CD14-positive monocyte (primary cell): Measurements from ENCODE around the gene PLXNC1. TPM values are rescaled to one million over a fixed set of nuclear protein-coding genes. Genes with fewer than 3 reads are reported as not detected.
A peak's percentile ranks its signal among the peaks of the same experiment; 100 is the strongest.

Source experiments
- DNase-seq, 3 donors: peaks; one replicate each; pipeline ENCODE4 v3.0.0-alpha.2; 2011 to 2022
- H2AFZ ChIP-seq: 2 replicates; pipeline ENCODE4 v1.6.0; 2012; ENCODE audit warnings: mild to moderate bottlenecking, low read depth, low read length, inconsistent platforms; ENCODE audit not compliant: insufficient read depth, poor library complexity, severe bottlenecking
- H3K27ac ChIP-seq, 2 donors: 1 replicate in 1 of 2; 2 replicates in 1 of 2; pipeline ENCODE4 v1.5.1; 2012 to 2013; ENCODE audit warnings: low read length in 2 of 2, control low read depth in 1 of 2, inconsistent platforms in 1 of 2, low read depth in 1 of 2, mild to moderate bottlenecking in 1 of 2
- H3K27me3 ChIP-seq, 2 donors: one replicate each; pipeline versions ENCODE4 v1.6.0 to v1.6.1; 2011 to 2013; ENCODE audit warnings: low read length in 2 of 2; ENCODE audit not compliant: control insufficient read depth in 2 of 2, insufficient read depth in 2 of 2
- H3K36me3 ChIP-seq, 2 donors: replicated peaks in 1 of 2; 1 replicate in 1 of 2; 2 replicates in 1 of 2; pipeline versions ENCODE4 v1.5.1 to v1.6.1; 2012 to 2013; ENCODE audit warnings: low read length in 2 of 2, control low read depth in 1 of 2, inconsistent platforms in 1 of 2, mild to moderate bottlenecking in 1 of 2; ENCODE audit not compliant: insufficient read depth in 2 of 2, control insufficient read depth in 1 of 2
- H3K4me1 ChIP-seq, 2 donors: 1 replicate in 1 of 2; 2 replicates in 1 of 2; pipeline versions ENCODE4 v1.5.1 to v1.6.1; 2012 to 2013; ENCODE audit warnings: low read length in 2 of 2, control low read depth in 1 of 2, inconsistent platforms in 1 of 2, mild to moderate bottlenecking in 1 of 2, moderate library complexity in 1 of 2; ENCODE audit not compliant: insufficient read depth in 2 of 2, control insufficient read depth in 1 of 2
- H3K4me2 ChIP-seq: replicated peaks from 2 replicates; pipeline ENCODE3; 2012; ENCODE audit warnings: low read length, moderate library complexity, mild to moderate bottlenecking; ENCODE audit not compliant: poor library complexity, severe bottlenecking; ENCODE audit errors: extremely low read depth
- H3K4me3 ChIP-seq, 3 experiments: fragments of 200-600 bp in 1 of 3; sonication (generic) in 1 of 3; replicated peaks in 1 of 3; 1 replicate in 2 of 3; 2 replicates in 1 of 3; pipeline ENCODE4 v1.5.1; 2011 to 2013; ENCODE audit warnings: low read length in 3 of 3, mild to moderate bottlenecking in 3 of 3, control low read depth in 2 of 3, low read depth in 2 of 3, inconsistent platforms in 1 of 3, moderate library complexity in 1 of 3
- H3K79me2 ChIP-seq: 2 replicates; pipeline ENCODE4 v1.6.0; 2012; ENCODE audit warnings: mild to moderate bottlenecking, control low read depth, inconsistent platforms, low read length, moderate library complexity; ENCODE audit not compliant: insufficient read depth
- H3K9ac ChIP-seq: 2 replicates; pipeline ENCODE4 v1.6.0; 2017; ENCODE audit warnings: low read length, mild to moderate bottlenecking; ENCODE audit not compliant: insufficient read depth, poor library complexity, severe bottlenecking
- H3K9me3 ChIP-seq, 2 donors: replicated peaks in 1 of 2; 1 replicate in 1 of 2; 2 replicates in 1 of 2; pipeline versions ENCODE4 v1.5.1 to v1.6.1; 2012 to 2013; ENCODE audit warnings: low read length in 2 of 2, control low read depth in 1 of 2; ENCODE audit not compliant: control insufficient read depth in 1 of 2, insufficient read depth in 1 of 2
- H4K20me1 ChIP-seq: 2 replicates; pipeline ENCODE4 v1.6.0; 2012; ENCODE audit warnings: mild to moderate bottlenecking, low read length, control low read depth, moderate library complexity; ENCODE audit not compliant: insufficient read depth
- H3K27ac Mint-ChIP-seq, 7 donors: one replicate each; pipeline ENCODE4 v1.8.0; 2020; ENCODE audit warnings: mild to moderate bottlenecking in 7 of 7, mixed read lengths in 7 of 7, moderate library complexity in 6 of 7, inconsistent platforms in 2 of 7
- H3K27me3 Mint-ChIP-seq, 3 donors: one replicate each; pipeline ENCODE4 v1.8.0; 2021 to 2022; ENCODE audit warnings: low read depth in 3 of 3, mild to moderate bottlenecking in 3 of 3, mixed read lengths in 3 of 3, moderate library complexity in 3 of 3, inconsistent platforms in 1 of 3
- H3K36me3 Mint-ChIP-seq, 2 donors: one replicate each; pipeline ENCODE4 v1.8.0; 2020; ENCODE audit warnings: mixed read lengths in 2 of 2, inconsistent platforms in 1 of 2, mild to moderate bottlenecking in 1 of 2
- H3K4me1 Mint-ChIP-seq: one replicate; pipeline ENCODE4 v1.8.0; 2020; ENCODE audit warnings: mild to moderate bottlenecking, mixed read lengths
- H3K4me3 Mint-ChIP-seq, 2 donors: one replicate each; pipeline ENCODE4 v1.8.0; 2020; ENCODE audit warnings: mild to moderate bottlenecking in 2 of 2, mixed read lengths in 2 of 2, moderate library complexity in 1 of 2
- H3K9me3 Mint-ChIP-seq, 7 donors: one replicate each; pipeline ENCODE4 v1.8.0; 2020 to 2022; ENCODE audit warnings: mixed read lengths in 7 of 7, mild to moderate bottlenecking in 6 of 7, moderate library complexity in 6 of 7, inconsistent platforms in 2 of 7
- CTCF ChIP-seq: fragments of 200-600 bp; IDR thresholded peaks from one replicate; pipeline ENCODE4 v1.8.0; 2022; ENCODE audit warnings: antibody characterized with exemption, mild to moderate bottlenecking
- WGBS: methylation state at CpG from one replicate; pipeline ENCODE4 v1.1.5; 2013; ENCODE audit warnings: missing lambda C conversion rate; ENCODE audit not compliant: insufficient coverage; 5-methylcytosine and 5-hydroxymethylcytosine counted together
- intact Hi-C, 2 donors: fragments of 100-400 bp; cut with micrococcal nuclease; formaldehyde crosslinking; loops; one replicate each; pipeline versions ENCODE4 v1.15.0 to v1.15.1; 2023
- polyA plus RNA-seq, 3 donors: library from polyadenylated mRNA; depleted of rRNA in 1 of 3; unstranded in 2 of 3; stranded (reverse) in 1 of 3; fragments of 300-500 nt in 2 of 3; fragments of >200 nt in 1 of 3; fragmentation: Illumina TruSeq in 2 of 3; gene quantifications; 1 replicate in 2 of 3; 2 replicates in 1 of 3; pipeline ENCODE4 v1.2.3, GENCODE V29; 2012 to 2021

The PLXNC1 gene
- polyA plus RNA-seq, 3 donors: 14.3 to 35.2 (median 15.4) TPM

GRCh38 chr12:94123127-94123526, 25.2 kb upstream of the PLXNC1 start:
- WGBS: no CpG with 5 or more reads among the region's 2 CpGs
- H3K4me1 ChIP-seq: peaks cover 60 to 65% of the 10 kb centered on the region in 2 donors

GRCh38 chr12:94126067-94126466, 22.3 kb upstream of the PLXNC1 start:
- H3K27me3 Mint-ChIP-seq: peaks cover 0 to 4% (median 1%) of the 10 kb centered on the region in 3 donors
- 0% methylated on average over 1 of the region's 1 CpG for WGBS
- H3K27ac Mint-ChIP-seq: peak overlapping the region; percentile 53 to 91 (median 82)
- peak overlapping the region in 1 of 2 donors; percentile 72 for H3K4me3 Mint-ChIP-seq
- Histone ChIP-seq H2AFZ (no peak overlapping the region), H3K9me3 (no peaks in the 10 kb centered on the region), H3K27me3 (no peaks in the 10 kb centered on the region), H3K79me2 (no peaks in the 10 kb centered on the region), H3K4me2 (peak overlapping the region; percentile 17), H3K9ac (no peak overlapping the region), H3K27ac (peak overlapping the region in 1 of 2 donors; percentile 55), H3K36me3 (no peaks in the 10 kb centered on the region), H4K20me1 (no peaks in the 10 kb centered on the region), H3K4me3 (peak overlapping the region in 1 of 3 experiments; percentile 27), H3K4me1 (peaks cover 64 to 72% of the 10 kb centered on the region in 2 donors)
- H3K4me1 Mint-ChIP-seq: peaks cover 68% of the 10 kb centered on the region
- no peaks in the 10 kb centered on the region for H3K36me3 Mint-ChIP-seq
- peak; percentile 63 to 78 (median 70) for DNase-seq
- peaks cover 0 to 5% (median 0%) of the 10 kb centered on the region in 7 donors for H3K9me3 Mint-ChIP-seq
- TF ChIP-seq CTCF: no peak
- intact Hi-C loops: no loop called here

More at GRCh38 chr12:94123127-94123526, 25.2 kb upstream of the PLXNC1 start:
- no peaks in the 10 kb centered on the region for H3K27me3 ChIP-seq
- intact Hi-C loops: no loop called here
- no peak for TF ChIP-seq CTCF
- H3K4me3 Mint-ChIP-seq: peak overlapping the region; percentile 42 to 52
- peak overlapping the region; percentile 83 to 98 (median 92) for H3K27ac Mint-ChIP-seq
- peaks cover 62% of the 10 kb centered on the region for H3K4me1 Mint-ChIP-seq
- peak overlapping the region; percentile 48 for H3K4me2 ChIP-seq
- H3K36me3 Mint-ChIP-seq: no peaks in the 10 kb centered on the region
- H3K9me3 ChIP-seq: no peaks in the 10 kb centered on the region
- no peak overlapping the region for H2AFZ ChIP-seq
- peak overlapping the region in 1 of 3 experiments; percentile 36 for H3K4me3 ChIP-seq
- no peaks in the 10 kb centered on the region for H3K79me2 ChIP-seq
- H4K20me1 ChIP-seq: no peaks in the 10 kb centered on the region
- H3K27me3 Mint-ChIP-seq: peaks cover 0 to 4% (median 0%) of the 10 kb centered on the region in 3 donors
- H3K9me3 Mint-ChIP-seq: peaks cover 0 to 1% (median 0%) of the 10 kb centered on the region in 7 donors
- no peaks in the 10 kb centered on the region for H3K36me3 ChIP-seq
- H3K27ac ChIP-seq: peak overlapping the region; percentile 55 to 58
- no peak overlapping the region for H3K9ac ChIP-seq
- peak; percentile 25 to 73 (median 55) for DNase-seq
